Measurements from ENCODE around the gene SKAP2. TPM values are rescaled to one million over a fixed set of nuclear protein-coding genes. Genes with fewer than 3 reads are reported as not detected.

SKAP2 gene
- total and polyA plus RNA-seq, 2 experiments from 2014 or later, result 2.5 to 4.4 TPM

- TF ChIP-seq ETS1 (IDR thresholded peaks at IDR 0.05) (no peak), JUNB (IDR thresholded peaks at IDR 0.05; ENCODE audit: unreplicated experiment) (no peak), CREB1 (CRISPR knock-in tag; IDR thresholded peaks at IDR 0.05; ENCODE audit: low read depth) (no peak), ZNF114 (CRISPR knock-in tag; IDR thresholded peaks at IDR 0.05) (no peak), NANOG (IDR thresholded peaks at IDR 0.05; ENCODE audit: borderline replicate concordance) (no peak), POLR2AphosphoS5 (IDR thresholded peaks at IDR 0.05; ENCODE audit: low read depth) (no peak), ZNF462 (CRISPR knock-in tag; IDR thresholded peaks at IDR 0.05) (no peak), EZH2phosphoT487 (IDR thresholded peaks at IDR 0.05; ENCODE audit: unreplicated experiment) (no peak), EZH2 (IDR thresholded peaks at IDR 0.05; ENCODE audit: low read depth, unreplicated experiment) (no peak), STAT1 (IDR thresholded peaks at IDR 0.05; ENCODE audit: unreplicated experiment) (no peak)
- Mint-ChIP-seq H3K4me1 (peaks cover 14% of the 10 kb centered on the region), H3K4me3 (peak overlapping the region; percentile 90), H3K27me3 (ENCODE audit: insufficient read depth, low read depth, poor library complexity) (peaks cover 11% of the 10 kb centered on the region), H3K9me3 (no peaks in the 10 kb centered on the region; the same call in 2 of the 3 replicates), H3K27ac (no peak overlapping the region), H3K36me3 (ENCODE audit: low read depth) (no peaks in the 10 kb centered on the region)
- Histone ChIP-seq H3K36me3 (ENCODE audit: insufficient read depth) (no peaks in the 10 kb centered on the region), H3K9me2 (ENCODE audit: insufficient read depth) (no peaks in the 10 kb centered on the region), H3K27ac (ENCODE audit: low read depth) (no peak overlapping the region), H3K27me3 (ENCODE audit: insufficient read depth) (peaks cover 56% of the 10 kb centered on the region), H3K4me2 (peak overlapping the region; percentile 81), H3K4me3 (peak overlapping the region; percentile 58), H2AFZ (peak overlapping the region; percentile 77; the same call in 1 of the 2 replicates), H3K79me2 (replicated peaks; ENCODE audit: insufficient read depth) (no peaks in the 10 kb centered on the region), H3F3A (replicated peaks; ENCODE audit: low read depth) (no peaks in the 10 kb centered on the region), H4K20me1 (replicated peaks; ENCODE audit: insufficient read depth) (peaks cover 15% of the 10 kb centered on the region), H3K4me1 (ENCODE audit: insufficient read depth) (peaks cover 18% of the 10 kb centered on the region)
- ATAC-seq (peak; percentile 13), DNase-seq (ENCODE audit: low spot score) (peak; percentile 44)
Measured at GRCh38 chr7:26863518-26864308, 677 bp downstream of the SKAP2 start.

All from GM23338 (cell line).